ENCODE measurements around the gene TNIK.

TNIK gene

DNA sequence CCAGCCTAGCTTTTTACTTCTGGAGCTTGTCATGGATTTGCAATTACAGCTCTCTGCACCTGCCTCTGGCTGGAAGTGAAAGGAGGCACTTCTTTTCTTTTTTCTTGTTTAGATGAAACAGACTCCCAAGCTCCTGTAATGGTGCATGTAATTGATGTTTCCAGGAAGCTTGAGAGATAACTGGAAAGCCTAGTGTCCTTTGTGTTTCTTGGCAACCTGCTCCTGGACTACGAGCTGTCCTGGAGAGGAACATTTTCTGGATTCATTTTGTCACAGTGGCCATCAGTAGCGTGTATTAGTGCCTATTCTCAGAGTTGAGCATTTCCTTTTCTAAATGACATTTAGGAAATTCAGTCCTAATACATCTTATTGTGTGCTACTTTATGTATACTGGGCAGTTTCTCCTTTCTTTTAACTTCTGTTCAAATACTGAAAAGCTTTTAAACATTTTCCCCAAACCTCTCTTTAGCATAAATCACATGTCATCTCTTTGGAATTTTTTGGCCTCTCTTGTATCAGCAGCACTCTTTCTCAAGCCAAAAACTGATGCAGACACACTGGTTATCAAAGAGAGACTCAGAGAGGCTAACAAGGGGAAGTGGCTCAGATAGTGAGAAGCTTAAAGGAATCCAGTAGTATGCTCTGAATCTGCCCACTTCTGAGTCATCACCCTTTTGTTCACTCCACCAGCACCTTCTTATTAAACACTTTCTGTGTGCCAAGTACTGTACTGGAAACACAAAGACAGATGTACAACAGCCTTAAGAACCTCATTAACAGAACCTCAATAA, 371.0 kb downstream of the TNIK start:
- peak; percentile 83 to 85 for DNase-seq (ENCODE audit: low read depth in 2 of 2)

DNA sequence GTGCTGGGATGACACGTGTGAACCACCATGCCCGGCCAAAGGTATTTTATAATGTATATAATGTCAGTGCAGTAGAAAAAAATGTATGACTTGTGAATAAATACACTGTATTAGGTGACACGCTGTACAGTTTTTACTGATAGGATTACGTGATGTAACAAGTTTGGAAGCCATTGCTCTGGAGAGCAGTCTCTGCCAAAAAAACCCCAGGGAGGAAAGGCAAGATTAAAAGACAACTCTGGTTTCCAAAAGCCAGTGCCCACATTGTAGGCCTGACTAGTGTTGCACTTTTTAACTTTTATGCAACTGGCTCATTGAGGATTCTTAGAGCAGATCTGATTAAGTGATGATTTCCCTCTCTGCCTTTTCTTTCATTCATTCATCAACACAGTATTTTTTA, 371.7 kb downstream of the TNIK start:
- no peak for DNase-seq (ENCODE audit: low read depth in 2 of 2)

DNA sequence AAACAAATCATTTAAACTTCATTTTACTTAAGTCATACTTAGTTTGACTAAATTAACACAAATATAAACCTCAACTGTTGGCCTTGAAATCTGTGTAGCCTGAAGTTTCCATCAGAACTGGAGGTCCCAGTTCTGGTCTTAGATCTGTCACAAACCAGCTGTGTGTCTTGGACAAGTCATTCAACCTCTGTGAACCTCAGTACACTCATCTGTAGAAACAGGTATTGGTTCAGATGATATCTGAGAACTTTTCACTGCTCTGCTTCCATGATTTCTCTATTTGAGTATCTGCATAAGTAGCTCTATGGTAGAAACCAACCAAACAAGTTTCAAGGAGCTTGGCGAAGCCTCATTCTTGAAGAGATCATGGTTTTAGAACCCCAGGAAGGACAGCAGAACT, 373.3 kb downstream of the TNIK start:
- no peak for DNase-seq (ENCODE audit: low read depth in 2 of 2)

DNA sequence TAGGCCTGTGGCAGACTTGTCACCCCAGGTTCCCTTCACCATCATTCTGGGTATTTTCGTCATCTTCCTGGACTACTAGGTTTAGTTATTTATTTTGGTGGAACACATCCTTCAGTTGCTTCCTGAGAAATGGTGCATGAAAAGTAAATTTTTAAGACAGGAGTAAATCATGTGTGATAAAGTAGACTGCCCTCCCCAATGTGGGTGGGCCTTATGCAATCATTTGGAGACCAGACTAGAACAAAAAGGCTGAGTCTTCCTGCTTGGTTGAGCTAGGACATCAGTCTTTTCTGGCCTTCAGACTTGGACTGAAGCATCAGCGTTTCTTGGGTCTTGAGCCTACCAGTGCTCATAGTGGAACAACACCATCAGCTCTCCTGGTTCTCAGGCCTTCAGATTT, 382.9 kb downstream of the TNIK start:
- DNase-seq (ENCODE audit: low read depth in 2 of 2) = no peak

DNA sequence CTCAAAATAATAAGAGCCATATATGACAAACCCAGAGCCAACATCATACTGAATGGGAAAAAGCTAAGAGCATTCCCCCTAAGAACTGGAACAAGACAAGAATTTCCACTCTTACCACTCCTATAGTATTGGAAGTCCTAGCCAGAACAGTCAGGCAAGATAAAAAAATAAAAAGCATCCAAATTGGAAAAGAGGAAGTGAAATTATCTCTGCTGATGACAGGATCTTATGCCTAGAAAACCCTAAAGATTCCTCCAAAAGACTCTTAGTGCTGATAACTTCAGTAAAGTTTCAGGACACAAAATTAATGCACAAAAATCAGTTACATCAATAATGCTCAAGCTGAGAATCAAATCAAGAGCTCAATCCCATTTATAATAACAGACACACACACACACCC, 387.8 kb downstream of the TNIK start:
- DNase-seq (ENCODE audit: low read depth in 2 of 2) = no peak

DNA sequence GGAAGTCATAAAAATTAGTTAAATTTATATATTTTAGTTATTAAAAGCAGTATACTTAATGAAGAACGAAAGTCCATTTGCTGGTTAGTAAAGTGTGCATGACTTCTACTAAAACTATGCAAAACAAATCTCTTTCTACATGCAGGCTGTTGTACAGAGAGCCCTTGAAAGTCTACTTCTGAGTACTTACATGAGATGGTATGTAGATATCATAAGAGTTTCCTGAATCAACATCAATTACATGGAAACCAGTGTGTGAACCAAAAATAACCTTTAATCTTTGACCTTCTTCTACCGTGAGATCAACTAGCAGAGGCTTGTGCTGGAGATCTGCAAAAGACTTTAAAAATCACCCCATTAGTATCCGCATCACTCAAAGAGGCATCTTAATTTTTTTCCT, 391.5 kb downstream of the TNIK start:
- no peak for DNase-seq (ENCODE audit: low read depth in 2 of 2)

DNA sequence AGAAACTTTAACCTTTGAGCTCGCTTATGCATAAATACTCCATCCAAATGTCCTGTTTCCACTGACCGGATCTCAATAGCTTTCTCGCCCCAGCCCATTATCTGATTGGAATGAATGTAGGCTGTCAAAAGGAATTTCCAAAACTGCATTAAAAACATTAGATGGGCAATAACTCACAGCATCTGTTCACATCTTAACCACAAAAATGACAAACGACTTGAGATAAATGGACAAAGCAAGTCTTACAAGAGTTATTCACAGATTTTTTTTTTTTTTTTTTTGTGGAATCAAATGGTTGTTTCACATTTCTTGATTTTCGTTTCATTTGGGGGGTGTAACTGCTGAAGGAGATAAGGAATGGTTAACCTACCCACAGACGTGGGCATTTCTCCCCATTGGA, 394.0 kb downstream of the TNIK start:
- DNase-seq (ENCODE audit: low read depth in 2 of 2) = no peak

DNA sequence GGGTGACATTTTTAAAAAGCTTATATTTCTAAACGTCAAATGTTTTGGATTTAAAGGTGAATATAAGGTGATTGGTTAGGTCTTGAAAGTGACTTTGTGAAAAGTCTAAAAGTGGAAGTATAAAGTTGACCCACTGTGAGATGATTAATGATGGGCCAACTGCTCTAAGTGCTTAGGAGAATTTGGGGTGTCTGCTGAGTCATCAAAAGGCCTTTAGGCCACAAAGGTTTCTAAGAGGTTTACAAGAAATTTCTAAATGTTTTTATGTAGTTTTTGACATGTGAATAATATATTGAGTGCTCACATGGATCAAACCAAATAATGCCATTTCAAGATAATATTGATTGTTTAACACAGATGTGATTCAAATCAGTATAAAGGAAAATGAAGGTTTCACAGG, 394.5 kb downstream of the TNIK start:
- DNase-seq (ENCODE audit: low read depth in 2 of 2) = no peak

DNA sequence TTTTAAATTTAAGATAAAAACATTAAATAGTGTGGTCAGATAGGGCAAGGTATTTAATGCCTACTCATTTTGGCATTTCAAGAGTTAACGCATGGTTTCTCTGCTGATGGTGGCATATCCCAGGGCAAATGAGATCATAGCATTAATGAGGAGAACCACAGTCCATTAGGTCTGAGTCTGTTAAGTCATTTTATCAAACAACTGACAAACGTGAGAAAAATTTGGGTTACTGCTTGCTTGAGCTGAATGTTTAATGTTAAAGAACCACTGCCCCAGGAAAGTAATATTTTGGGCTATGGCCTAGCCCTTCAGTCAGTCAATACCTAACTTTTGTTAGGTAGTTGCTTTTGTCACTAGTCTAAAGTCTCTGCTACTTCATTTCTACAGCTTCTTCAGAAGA, 395.7 kb downstream of the TNIK start:
- DNase-seq (ENCODE audit: low read depth in 2 of 2) = no peak

DNA sequence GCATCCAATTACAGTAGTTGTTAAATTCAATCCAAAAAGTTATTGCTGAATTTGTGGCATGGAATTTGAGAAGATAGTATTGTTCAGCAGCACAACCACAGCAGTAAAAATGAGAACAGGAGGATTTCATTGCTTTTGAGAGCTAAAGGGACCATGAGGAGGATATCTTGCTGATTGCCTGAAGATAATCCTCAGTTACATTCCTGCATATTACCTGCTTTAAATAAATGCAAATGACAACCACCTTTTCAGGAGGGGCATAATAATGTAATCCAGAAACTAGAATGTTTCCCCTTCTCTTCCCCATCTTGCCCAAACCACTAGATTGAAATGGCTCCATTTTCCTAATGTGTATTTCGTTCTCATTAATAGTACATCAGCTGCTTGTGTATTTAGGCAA, 398.5 kb downstream of the TNIK start:
- no peak for DNase-seq (ENCODE audit: low read depth in 2 of 2)

DNA sequence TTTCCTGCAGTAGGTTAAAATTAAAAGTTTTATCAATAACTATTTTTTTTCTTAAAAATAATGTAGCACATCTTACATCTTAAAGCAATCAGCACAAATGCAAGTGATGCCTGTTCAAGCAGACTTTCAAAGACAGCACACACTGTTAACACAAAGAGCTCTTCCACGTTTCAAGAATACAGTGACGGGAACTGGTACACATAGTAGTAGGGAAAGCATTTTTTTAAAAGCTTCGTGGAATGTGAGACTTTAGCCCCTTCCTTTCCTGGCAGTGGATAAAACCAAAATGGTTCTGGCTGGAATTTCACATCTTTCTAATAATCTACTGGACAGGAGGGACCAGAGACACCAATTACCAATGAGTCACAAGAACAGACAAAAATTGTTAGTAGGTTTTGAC, 400.2 kb downstream of the TNIK start:
- no peak for DNase-seq (ENCODE audit: low read depth in 2 of 2)

DNA sequence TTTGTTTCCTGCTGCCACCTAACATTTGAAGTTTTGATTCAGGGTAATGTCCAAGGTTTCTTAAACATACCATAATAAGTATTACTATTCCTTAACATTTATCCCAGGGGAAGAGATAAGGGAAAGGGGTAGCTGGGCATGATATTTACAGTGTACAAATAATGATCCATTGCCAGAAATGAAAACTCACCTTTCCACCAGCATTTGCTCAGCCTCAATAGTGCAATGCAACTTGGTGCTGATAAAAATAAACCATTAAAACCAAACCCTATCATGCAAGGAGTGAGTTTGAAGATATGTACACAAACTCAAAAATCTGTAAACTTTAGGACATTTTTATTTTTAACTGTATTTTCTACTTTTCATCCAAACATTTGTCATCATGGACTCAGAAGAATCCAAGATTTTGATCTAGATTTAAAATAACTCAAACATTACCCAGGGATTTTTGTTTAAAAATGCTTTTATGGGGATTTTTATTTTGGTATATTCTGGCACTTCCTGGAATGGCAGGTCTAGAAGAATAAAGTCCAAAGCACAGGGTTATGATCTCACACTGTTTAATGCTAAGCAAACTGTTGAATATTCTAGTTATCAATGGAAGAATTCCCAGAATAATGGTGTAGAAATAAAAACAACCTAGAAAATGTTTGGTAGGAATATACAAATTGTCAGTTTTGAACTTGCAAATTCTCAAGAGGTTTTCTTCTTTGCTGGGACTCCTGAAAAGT, 401.2 kb downstream of the TNIK start:
- DNase-seq (ENCODE audit: low read depth in 2 of 2) = no peak

DNA sequence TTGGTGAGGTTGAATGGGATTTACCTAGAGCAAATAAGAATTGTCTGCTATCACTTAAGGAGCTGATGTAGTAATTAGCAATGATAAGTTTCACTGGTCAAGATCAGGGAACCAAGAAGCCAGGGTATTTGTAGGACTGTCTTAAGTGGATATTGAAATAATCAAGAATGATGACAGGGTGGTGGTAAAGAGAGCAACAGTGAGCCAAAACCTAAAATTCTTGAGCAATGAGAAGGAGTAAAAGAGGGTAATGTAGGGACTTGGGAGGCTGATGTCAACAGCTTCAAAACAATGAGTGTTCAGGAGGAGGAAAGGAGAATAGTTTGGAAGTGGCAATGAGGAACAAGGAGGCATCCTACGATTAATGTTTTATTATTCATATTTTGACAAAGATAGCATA, 402.1 kb downstream of the TNIK start:
- DNase-seq (ENCODE audit: low read depth in 2 of 2) = peak in 1 of 2 experiments; percentile 17

DNA sequence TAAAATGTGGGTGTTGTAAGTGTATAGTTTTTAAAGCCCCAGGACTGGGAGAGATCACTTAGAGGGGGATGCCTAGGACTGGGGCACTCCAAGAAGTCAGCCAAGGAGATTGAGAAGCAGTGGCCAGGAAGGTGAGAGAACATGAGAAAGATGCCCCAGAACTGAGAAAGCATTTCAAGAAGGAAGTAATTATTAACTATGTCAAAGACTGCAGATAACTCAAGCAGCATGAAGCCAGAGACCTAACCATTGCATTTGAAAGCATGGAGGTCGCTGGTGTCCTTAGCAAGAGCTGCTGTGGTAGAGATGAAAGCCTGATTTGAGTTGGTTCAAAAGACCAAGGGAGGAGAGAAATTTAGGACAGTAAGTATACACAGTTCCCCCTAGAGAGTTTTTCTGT, 403.1 kb downstream of the TNIK start:
- DNase-seq (ENCODE audit: low read depth in 2 of 2) = no peak

DNA sequence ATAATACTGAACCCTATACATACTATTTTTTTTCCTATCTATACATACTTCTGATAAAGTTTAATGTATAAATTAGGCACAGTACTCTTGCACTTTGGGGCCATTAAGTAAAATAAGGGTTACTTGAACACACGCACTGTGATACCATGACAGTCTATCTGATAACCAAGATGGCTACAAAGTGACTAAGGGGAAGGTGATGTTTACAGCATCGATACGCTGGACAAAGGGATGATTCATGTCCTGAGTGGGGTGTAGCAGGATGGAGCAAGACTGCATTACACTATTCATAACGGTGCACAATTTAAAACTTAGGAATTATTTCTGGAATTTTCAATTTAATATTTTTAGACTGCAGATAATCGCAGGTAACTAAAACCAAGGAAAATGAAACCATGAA, 403.7 kb downstream of the TNIK start:
- no peak for DNase-seq (ENCODE audit: low read depth in 2 of 2)

DNA sequence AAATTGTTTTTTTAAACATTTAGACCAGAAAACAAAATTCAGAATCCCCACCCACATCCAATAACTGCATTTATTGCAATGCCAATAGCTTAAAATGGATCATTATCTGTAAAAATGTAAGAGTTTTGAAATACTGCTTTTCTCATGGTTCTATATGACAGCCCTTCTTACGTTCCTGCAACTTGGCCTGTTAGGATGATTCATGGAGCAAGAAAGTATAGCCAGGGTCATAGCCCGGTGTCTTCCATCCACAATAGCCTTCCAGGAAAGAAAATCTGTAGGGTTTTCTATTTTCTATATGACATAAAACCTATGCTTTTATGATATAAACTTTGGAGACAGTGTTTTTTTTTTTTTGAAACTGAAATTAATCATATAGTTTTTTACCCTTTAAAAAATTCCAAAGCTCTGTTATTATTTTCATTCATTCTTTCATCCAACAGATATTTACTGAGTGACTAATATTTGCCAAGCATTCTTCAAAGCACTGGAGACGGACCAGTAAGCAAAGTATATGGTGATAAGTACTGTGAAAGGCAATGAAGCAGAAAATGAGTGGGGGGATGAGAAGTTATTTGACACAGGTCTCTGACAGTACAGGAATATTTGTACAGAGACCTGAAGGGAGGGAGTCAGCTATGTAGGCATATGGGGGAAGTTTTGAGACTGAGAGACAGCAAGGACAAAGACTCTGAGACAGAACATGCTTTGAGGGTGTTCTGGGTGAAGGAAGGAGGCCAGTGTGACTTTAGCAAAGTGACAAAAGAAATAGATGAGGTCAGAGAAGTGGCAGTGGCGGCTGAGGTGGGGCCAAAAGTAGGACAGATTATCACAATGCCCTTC, 404.6 kb downstream of the TNIK start:
- DNase-seq (ENCODE audit: low read depth in 2 of 2) = no peak

DNA sequence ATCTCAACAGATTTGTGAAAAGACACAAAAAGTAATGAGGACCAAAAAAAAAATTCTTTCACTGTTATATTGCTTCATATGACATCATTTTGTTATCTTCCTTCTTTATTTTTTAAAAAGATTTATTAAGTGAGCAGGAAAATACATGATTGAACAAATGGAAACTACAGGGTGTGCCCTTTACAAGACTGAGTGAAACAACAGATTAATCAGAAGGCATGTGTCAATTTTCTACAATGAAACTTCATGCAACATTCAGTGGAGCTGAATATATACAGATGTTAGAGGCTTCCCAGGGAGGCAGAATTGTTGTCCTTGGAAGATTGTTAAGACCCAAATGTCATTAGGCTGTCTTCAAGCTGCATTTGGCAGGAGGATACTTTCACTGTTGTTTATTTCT, 405.3 kb downstream of the TNIK start:
- DNase-seq (ENCODE audit: low read depth in 2 of 2) = no peak

DNA sequence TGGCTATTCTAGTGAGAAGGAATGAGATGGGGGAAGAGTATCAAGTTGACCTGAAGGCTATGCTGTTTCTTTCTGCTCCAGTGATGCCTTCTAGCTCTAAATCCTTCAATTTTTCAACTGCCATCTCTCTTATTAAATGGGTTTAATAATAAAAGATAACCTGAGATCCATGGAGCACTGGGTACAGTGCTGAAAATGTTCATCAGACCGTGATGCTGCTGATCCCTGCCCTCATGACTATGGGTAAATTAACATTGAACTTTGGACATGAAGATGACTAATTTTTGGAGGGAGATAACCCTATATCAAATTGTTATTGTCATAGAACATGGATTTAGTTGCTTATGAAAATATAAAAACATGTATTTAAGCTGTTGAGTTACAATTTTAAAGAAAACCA, 406.0 kb downstream of the TNIK start:
- no peak for DNase-seq (ENCODE audit: low read depth in 2 of 2)

DNA sequence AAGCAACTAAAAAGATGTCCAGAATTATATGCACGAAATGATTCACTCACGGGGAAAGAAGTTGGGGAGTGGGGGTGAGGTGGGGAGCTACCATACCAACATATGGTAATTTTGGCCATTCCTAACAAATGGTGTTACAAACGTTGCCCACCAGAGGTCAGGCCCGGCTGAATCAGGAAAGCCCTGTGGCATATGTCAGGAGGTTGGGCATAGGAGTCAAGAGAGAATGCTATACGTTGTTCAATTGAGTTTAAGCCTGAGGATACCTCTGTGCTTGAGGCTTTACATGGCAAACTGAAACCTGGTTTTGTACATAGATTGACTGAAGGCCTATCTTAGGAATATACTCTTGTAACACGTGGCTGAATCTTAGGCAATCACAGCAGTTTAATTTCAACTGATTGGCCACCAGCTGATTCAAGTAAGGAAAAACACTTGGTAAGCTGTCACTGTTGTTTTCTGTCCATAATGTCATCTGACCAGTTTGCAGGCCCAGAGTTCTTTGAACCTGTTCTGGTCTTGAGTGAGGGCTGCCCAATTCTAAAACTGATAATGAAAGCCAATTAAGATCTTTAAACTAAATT, 410.3 kb downstream of the TNIK start:
- DNase-seq (ENCODE audit: low read depth in 2 of 2) = peak; percentile 36 to 43

DNA sequence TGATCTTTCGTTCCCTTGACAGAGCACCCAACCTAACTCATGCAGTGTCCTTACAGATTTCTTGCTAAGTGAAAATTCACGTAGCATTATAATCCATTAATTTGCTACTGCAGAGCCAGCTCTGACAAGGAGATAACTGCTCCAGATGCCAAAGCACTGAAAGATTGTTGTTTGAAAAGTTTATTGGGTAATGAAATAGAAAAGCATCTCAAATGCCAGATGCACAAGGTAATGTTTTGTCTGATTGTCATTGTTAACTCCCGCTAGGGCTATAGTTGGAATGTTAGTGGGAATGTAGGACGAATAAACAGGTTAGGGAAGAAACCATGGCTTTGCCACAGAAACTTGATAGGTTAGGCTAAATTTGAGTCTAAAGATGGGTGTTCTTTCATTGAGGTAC, 413.4 kb downstream of the TNIK start:
- no peak for DNase-seq (ENCODE audit: low read depth in 2 of 2)

DNA sequence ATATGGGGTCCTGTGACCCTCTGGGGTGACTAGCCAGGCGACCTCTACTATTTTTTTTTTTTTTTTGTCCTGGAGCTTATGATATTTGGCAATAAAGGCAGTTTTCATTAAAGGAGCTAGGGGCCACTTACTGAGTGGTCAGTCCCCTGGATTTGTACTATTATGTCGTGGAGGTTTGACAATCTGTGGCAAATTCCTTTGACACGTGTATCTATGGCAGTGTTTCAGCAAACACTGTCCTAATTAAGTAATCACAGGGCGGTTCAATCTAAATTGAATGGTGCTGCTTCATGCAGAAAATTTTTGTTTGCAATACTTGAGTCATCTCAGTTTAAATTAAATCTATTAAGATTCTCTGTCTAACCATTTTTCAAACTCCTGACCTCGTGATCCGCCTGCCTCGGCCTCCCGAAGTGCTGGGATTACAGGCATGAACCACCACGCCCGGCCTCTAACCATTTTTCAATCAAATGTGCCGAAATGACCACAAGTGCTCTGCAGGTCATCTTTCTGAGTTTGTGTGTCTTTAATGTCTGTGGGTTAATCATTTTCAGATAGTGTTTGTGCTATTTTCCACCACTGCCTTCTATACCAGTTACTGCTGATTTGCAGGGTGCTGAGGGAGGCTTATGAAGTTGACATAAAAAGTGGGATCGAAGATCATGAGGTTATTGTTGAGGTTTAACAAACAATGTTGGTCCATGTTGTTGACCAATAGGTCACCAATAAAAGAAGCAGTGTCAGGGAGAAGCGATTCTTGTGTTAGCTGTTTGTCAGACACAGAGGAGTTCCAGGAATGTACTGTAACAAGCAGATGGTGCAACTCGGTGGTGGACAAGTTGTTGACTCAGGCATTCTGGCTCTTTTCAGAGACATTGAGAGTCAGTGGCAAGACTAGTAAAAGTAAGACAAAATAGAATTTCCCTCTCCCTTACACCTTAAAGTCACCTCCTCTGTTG, 415.1 kb downstream of the TNIK start:
- peak; percentile 31 for DNase-seq (ENCODE audit: low read depth in 2 of 2)
